BLaER1 (cell line): ENCODE data around the gene SLC19A1.

ENCODE experiments used
- H3K27ac ChIP-seq: shearing (Covaris generic); formaldehyde crosslinking; 2 replicates; pipeline ENCODE4 v1.8.1; 2022
- H3K27me3 ChIP-seq: shearing (Covaris generic); formaldehyde crosslinking; 2 replicates; pipeline ENCODE4 v1.8.1; 2022
- H3K36me3 ChIP-seq: shearing (Covaris generic); formaldehyde crosslinking; 2 replicates; pipeline ENCODE4 v1.8.1; 2022
- H3K4me1 ChIP-seq: shearing (Covaris generic); formaldehyde crosslinking; 2 replicates; pipeline ENCODE4 v1.8.1; 2022
- H3K4me2 ChIP-seq: shearing (Covaris generic); formaldehyde crosslinking; 2 replicates; pipeline ENCODE4 v1.8.1; 2022
- H3K4me3 ChIP-seq: shearing (Covaris generic); formaldehyde crosslinking; 2 replicates; pipeline ENCODE4 v1.8.1; 2022
- H3K9ac ChIP-seq: shearing (Covaris generic); formaldehyde crosslinking; 2 replicates; pipeline ENCODE4 v1.8.1; 2022
- H3K9me3 ChIP-seq: shearing (Covaris generic); formaldehyde crosslinking; 2 replicates; pipeline ENCODE4 v1.8.1; 2022
- H4K20me1 ChIP-seq: shearing (Covaris generic); formaldehyde crosslinking; 2 replicates; pipeline ENCODE4 v1.8.1; 2022
- Cebpa-rat ChIP-seq: shearing (Covaris generic); IDR thresholded peaks from 2 replicates; pipeline ENCODE4 v1.8.1; 2022

Gene SLC19A1

GRCh38 chr21:45583831-45584509 lies 41.7 kb upstream of the SLC19A1 start:
- peaks cover 62% of the 10 kb centered on the region for H3K9me3 ChIP-seq
- no peaks in the 10 kb centered on the region for H3K36me3 ChIP-seq
- TF ChIP-seq Cebpa-rat = no peak
- no peak overlapping the region for H3K4me3 ChIP-seq
- no peak overlapping the region for H3K27ac ChIP-seq
- no peaks in the 10 kb centered on the region for H4K20me1 ChIP-seq
- H3K9ac ChIP-seq = no peak overlapping the region
- H3K4me1 ChIP-seq = no peaks in the 10 kb centered on the region
- no peaks in the 10 kb centered on the region for H3K27me3 ChIP-seq
- H3K4me2 ChIP-seq = no peak overlapping the region

GRCh38 chr21:45582128-45582527 lies 39.9 kb upstream of the SLC19A1 start:
- H3K9me3 ChIP-seq = peaks cover 45% of the 10 kb centered on the region
- H3K4me1 ChIP-seq = peaks cover 1% of the 10 kb centered on the region; the same call in 1 of the 2 replicates
- no peak overlapping the region for H3K4me2 ChIP-seq
- TF ChIP-seq Cebpa-rat = no peak
- no peaks in the 10 kb centered on the region for H3K27me3 ChIP-seq
- no peaks in the 10 kb centered on the region for H3K36me3 ChIP-seq
- no peak overlapping the region for H3K27ac ChIP-seq
- H4K20me1 ChIP-seq = no peaks in the 10 kb centered on the region
- H3K9ac ChIP-seq = no peak overlapping the region
- no peak overlapping the region for H3K4me3 ChIP-seq

- Histone ChIP-seq H3K4me3 (no peak overlapping the region), H3K27ac (no peak overlapping the region), H3K4me1 (peaks cover 9% of the 10 kb centered on the region), H4K20me1 (no peaks in the 10 kb centered on the region), H3K27me3 (no peaks in the 10 kb centered on the region), H3K36me3 (no peaks in the 10 kb centered on the region), H3K9me3 (peaks cover 37% of the 10 kb centered on the region), H3K9ac (no peak overlapping the region), H3K4me2 (no peak overlapping the region)
- no peak for TF ChIP-seq Cebpa-rat
These were observed 39.1 kb upstream of the SLC19A1 start for GRCh38 chr21:45581322-45581712.

- peaks cover 32% of the 10 kb centered on the region for H3K9me3 ChIP-seq
- H3K36me3 ChIP-seq = no peaks in the 10 kb centered on the region
- H3K27me3 ChIP-seq = no peaks in the 10 kb centered on the region
These were observed 38.5 kb upstream of the SLC19A1 start for GRCh38 chr21:45580576-45581321.

GRCh38 chr21:45580181-45580575 lies 37.9 kb upstream of the SLC19A1 start:
- TF ChIP-seq Cebpa-rat = no peak
- no peak overlapping the region for H3K27ac ChIP-seq
- H3K4me2 ChIP-seq = no peak overlapping the region
- H3K4me1 ChIP-seq = peaks cover 21% of the 10 kb centered on the region
- H4K20me1 ChIP-seq = no peaks in the 10 kb centered on the region
- no peak overlapping the region for H3K9ac ChIP-seq
- peaks cover 26% of the 10 kb centered on the region for H3K9me3 ChIP-seq
- no peaks in the 10 kb centered on the region for H3K36me3 ChIP-seq
- no peaks in the 10 kb centered on the region for H3K27me3 ChIP-seq
- no peak overlapping the region for H3K4me3 ChIP-seq

More at GRCh38 chr21:45580576-45581321, 38.5 kb upstream of the SLC19A1 start:
- Histone ChIP-seq H3K9ac (no peak overlapping the region), H4K20me1 (no peaks in the 10 kb centered on the region), H3K27ac (no peak overlapping the region), H3K4me1 (peaks cover 15% of the 10 kb centered on the region), H3K4me2 (no peak overlapping the region), H3K4me3 (no peak overlapping the region)
- TF ChIP-seq Cebpa-rat = no peak

- no peaks in the 10 kb centered on the region for H3K27me3 ChIP-seq
These were observed 37.3 kb upstream of the SLC19A1 start for GRCh38 chr21:45579383-45580180.

GRCh38 chr21:45578811-45579381 lies 36.7 kb upstream of the SLC19A1 start:
- H3K9ac ChIP-seq = no peak overlapping the region
- H3K36me3 ChIP-seq = no peaks in the 10 kb centered on the region
- no peak for TF ChIP-seq Cebpa-rat
- no peaks in the 10 kb centered on the region for H4K20me1 ChIP-seq
- H3K27me3 ChIP-seq = no peaks in the 10 kb centered on the region
- peaks cover 13% of the 10 kb centered on the region for H3K9me3 ChIP-seq
- H3K4me3 ChIP-seq = no peak overlapping the region
- peaks cover 34% of the 10 kb centered on the region for H3K4me1 ChIP-seq
- no peak overlapping the region for H3K4me2 ChIP-seq
- no peak overlapping the region for H3K27ac ChIP-seq

More at GRCh38 chr21:45579383-45580180, 37.3 kb upstream of the SLC19A1 start:
- H3K36me3 ChIP-seq = no peaks in the 10 kb centered on the region
- no peaks in the 10 kb centered on the region for H4K20me1 ChIP-seq
- no peak overlapping the region for H3K9ac ChIP-seq
- H3K4me1 ChIP-seq = peaks cover 27% of the 10 kb centered on the region
- H3K4me2 ChIP-seq = no peak overlapping the region
- peaks cover 20% of the 10 kb centered on the region for H3K9me3 ChIP-seq
- no peak overlapping the region for H3K27ac ChIP-seq
- no peak for TF ChIP-seq Cebpa-rat
- H3K4me3 ChIP-seq = no peak overlapping the region

DNA sequence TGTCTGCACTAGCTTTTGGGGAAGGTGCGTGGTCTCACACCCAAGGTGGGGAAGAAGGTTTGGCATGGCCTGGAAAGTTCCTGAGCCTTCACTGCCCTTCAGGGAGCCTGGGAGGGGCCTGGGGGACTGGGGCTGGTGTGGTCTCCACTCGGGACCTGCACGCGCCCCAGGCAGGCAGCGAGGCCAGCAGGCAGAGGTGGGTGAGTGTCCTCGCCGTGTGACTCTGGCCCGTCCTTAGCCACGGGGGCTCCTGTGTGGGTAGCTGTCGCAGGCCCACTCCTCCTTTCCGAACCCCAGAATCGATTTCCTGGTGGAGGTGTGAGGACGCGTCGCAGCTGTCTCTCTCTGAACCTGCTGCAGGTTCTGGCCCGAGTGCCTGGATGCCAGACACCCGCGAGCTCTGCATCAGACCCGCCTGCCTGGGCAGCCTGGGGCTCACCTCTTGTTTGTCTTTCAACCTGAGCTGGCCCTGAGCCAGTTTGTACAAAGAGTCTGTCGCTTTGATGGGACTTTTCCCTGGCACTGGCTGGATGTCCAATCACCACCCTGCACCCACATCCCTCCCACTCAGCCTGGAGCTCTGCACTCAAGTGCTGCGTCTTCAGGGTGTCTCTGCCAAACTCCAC lies 36.0 kb upstream of the SLC19A1 start:
- H3K27me3 ChIP-seq = no peaks in the 10 kb centered on the region
- no peak overlapping the region for H3K4me2 ChIP-seq
- H4K20me1 ChIP-seq = no peaks in the 10 kb centered on the region
- peaks cover 7% of the 10 kb centered on the region for H3K9me3 ChIP-seq
- H3K27ac ChIP-seq = no peak overlapping the region
- TF ChIP-seq Cebpa-rat = no peak
- H3K36me3 ChIP-seq = no peaks in the 10 kb centered on the region
- H3K9ac ChIP-seq = no peak overlapping the region
- peaks cover 39% of the 10 kb centered on the region for H3K4me1 ChIP-seq
- no peak overlapping the region for H3K4me3 ChIP-seq

- H3K4me3 ChIP-seq = no peak overlapping the region
- no peak overlapping the region for H3K9ac ChIP-seq
- no peak overlapping the region for H3K27ac ChIP-seq
- H3K27me3 ChIP-seq = no peaks in the 10 kb centered on the region
- no peak for TF ChIP-seq Cebpa-rat
- no peaks in the 10 kb centered on the region for H3K36me3 ChIP-seq
- H3K4me2 ChIP-seq = no peak overlapping the region
- H4K20me1 ChIP-seq = no peaks in the 10 kb centered on the region
- peaks cover 39% of the 10 kb centered on the region for H3K4me1 ChIP-seq
- peaks cover 2% of the 10 kb centered on the region for H3K9me3 ChIP-seq
These were observed 35.5 kb upstream of the SLC19A1 start for GRCh38 chr21:45577801-45578175.
